HG02763 (cell line): ENCODE measurements around the gene ABCF2.

Experiments
- ATAC-seq: cut with Tn5 transposase; IDR thresholded peaks from one replicate; pipeline ENCODE4 v1.9.1; 2021; ENCODE audit warnings: mild to moderate bottlenecking, moderate library complexity; ENCODE audit not compliant: unreplicated experiment

ABCF2 gene

GRCh38 chr7:151252961-151253711 lies 26.1 kb upstream of the ABCF2 start:
- no peak for ATAC-seq

DNA sequence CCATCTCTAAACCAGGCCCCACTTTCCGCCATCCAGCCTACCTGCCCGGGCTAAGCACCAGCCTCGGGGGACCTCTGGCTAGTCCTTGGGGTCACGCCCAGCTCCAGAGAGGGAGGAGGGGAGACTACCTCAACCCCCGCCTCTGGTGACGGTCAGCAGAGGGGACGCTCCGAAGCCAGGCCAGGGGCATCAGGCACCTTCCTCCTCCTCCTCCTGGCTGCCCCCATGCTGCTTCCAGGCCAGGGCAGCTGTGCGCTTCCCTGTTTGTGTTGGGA lies 25.5 kb upstream of the ABCF2 start:
- ATAC-seq: no peak

- ATAC-seq: no peak
Measured at GRCh38 chr7:151251689-151252560, 24.9 kb upstream of the ABCF2 start.

GRCh38 chr7:151251328-151251688 lies 24.3 kb upstream of the ABCF2 start:
- ATAC-seq: no peak

GRCh38 chr7:151250181-151251132 lies 23.5 kb upstream of the ABCF2 start:
- ATAC-seq: no peak

GRCh38 chr7:151249732-151250072 lies 22.7 kb upstream of the ABCF2 start:
- ATAC-seq: no peak

DNA sequence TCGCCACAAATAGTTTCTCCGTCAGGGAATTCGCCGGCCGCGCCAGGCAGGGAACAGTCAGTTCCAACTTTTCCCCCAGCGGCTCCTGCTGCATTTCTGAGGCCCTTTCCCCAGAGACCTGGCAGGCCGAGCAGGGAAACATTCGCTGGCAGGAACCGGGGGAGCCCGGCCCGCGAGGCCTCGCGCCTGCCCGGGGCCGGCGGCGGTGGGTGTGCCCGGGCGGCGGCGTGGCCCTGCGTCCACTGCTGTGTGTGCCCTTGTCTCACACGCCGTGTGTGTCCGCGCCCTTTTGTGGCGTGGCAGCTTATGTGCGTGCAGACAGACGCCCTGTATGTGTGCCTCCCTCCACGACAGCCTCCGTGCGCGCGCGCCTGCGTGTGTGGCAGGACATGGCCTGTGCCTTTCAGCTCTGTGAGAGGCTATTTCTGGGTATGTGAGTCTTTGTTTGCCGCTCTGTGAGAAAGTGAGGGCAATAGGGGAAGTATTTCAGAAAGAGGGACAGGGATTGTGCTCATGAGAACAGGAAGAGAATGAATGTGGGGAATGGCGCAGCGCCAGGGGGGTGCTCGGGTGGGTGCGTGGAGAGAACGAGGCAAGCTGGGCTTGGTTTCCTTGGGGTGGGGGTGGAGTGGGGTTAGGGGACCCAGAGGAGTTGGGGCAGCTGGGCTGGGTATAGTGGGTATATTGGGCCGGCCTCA lies 22.2 kb upstream of the ABCF2 start:
- ATAC-seq: no peak

DNA sequence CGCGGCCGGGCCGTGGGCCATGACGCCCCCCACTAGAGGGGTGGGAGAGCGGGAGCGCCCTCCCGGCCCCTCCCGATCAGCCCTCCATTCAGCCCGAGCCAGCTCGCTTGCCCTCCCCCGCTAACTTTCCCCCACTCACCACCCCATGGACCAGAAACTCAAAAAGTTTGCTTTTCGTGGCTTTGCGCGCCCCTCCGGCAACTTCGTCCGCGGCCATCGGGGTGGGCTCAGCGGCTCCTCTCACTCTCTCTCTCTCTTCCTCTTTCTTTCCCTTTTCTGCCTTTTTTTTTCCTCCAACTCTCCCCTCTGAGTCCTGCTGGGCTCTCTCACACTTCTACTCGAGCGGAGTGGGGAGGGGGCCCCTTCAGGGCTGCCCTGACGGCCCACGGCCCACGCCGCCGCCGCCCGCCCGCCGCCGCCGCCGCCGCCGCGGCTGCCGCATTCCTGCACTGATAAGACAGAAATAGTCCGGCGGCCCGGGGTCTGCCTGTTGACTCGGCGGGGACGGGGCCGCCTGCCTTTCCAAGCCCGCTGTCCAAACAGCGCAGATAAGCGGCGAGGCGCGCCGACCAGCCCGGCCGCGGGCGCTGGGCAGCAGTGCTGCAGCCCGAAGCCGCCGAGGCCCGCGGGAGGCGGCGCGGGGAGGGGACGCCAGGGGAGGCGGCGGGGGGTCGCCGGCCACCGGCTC lies 21.5 kb upstream of the ABCF2 start, which contains the start of gene SMARCD3:
Gene SMARCD3 (minus strand): TSS at position 349 of the 688 bp plus-strand sequence. CDS start 132 bp downstream, at position 217.
- ATAC-seq: no peak

DNA sequence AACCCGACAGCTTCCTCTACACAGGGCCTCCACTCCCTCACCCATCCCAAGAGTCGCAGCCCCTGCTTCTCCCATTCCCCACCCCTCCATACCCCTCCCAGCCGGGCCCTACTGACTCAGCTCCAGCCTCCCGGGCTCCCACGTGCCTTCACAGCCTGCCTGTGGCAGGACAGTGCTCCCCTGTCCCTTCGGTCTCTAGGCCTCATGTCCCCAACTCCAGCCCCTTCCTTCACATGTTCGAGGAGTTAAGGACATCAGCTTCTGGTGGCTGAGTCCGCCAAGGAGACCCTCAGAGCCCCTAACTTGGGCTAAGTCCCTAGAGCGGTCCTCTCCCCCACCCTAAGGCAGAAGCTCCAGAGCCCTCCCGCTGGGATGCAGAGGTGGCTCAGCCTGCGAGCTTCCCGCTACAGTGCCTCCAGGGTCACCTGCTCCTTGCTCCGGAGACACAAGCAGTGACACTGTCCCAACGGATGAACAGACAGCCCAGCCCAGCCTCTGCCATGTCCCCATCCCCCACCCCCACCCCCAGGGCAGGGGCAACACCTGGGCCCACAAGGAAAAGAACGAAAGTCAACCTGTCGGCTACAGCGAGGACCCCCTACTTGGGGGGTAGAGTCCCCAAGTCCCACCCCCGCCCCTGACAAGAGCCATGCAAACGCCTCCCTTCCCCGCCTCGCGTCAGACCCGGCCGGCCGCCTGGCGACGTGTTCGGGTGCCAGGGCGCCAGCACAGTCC lies 20.8 kb upstream of the ABCF2 start:
- no peak for ATAC-seq

GRCh38 chr7:151246851-151247580 lies 20.0 kb upstream of the ABCF2 start:
- ATAC-seq: no peak

- ATAC-seq: no peak
Measured at GRCh38 chr7:151246102-151246850, 19.3 kb upstream of the ABCF2 start.

DNA sequence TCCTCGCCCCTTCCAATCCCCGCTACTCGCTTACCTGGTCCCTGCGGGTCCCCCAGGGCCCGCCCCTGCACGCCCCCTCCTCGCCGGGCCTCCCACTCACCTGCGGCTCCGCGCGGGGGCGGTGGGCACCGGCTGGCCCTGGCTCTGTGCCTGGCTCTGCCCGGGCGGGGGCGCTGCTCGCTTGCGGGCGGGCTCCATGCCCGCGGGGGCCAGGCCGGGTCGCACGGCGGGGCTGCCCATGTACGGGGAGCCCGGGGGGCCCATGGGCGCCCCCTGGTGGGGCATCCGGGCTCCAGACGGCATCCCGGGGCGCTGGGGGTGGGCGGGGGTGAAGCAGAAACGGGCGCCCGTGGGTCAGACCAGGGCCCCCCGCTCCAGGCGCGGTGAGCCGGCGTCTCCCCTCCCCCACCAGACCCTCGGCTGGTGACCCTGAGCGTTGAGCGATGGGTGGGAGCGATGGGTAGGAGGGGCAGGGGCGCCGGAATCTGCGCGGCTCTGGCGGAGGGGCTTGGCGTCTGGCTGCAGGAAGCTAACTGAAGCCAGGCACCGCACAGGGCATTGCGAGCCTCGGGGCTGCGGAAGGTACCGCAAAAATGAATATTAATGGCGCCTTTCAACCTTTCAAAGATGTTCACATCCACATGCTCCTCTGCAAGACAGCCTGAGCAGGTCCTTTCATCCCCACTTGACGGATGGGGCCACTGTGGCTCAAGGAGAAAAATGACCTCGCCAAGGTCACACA lies 18.5 kb upstream of the ABCF2 start:
- no peak for ATAC-seq

GRCh38 chr7:151244841-151245346 lies 17.9 kb upstream of the ABCF2 start:
- no peak for ATAC-seq

- ATAC-seq: no peak
Measured at GRCh38 chr7:151244196-151244840, 17.3 kb upstream of the ABCF2 start.

GRCh38 chr7:151243408-151244195 lies 16.6 kb upstream of the ABCF2 start:
- ATAC-seq: no peak

DNA sequence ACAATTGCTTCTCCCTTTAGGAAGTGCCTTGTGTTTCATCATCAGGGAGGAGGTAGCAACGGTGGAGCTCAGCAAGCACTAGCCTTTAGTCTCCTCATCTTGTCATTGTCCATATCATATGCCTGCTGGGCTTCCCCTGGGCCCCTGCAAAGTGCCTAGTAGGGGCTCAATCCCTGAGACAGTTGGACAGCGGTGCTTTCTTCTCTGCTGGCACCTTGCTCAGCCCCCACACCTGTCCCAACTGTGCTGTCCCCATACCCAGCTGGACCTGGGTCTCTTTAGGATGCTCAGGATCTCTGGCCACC lies 16.0 kb upstream of the ABCF2 start:
- no peak for ATAC-seq
